Measurements from ENCODE around the gene APEH. TPM values are rescaled to one million over a fixed set of nuclear protein-coding genes. Genes with fewer than 3 reads are reported as not detected.

The APEH gene
- total and polyA plus RNA-seq, 2 of the 13 experiments (the other 11 are each of a cell fraction or from before 2014, with no cell fraction given): 116 to 130 TPM

DNA sequence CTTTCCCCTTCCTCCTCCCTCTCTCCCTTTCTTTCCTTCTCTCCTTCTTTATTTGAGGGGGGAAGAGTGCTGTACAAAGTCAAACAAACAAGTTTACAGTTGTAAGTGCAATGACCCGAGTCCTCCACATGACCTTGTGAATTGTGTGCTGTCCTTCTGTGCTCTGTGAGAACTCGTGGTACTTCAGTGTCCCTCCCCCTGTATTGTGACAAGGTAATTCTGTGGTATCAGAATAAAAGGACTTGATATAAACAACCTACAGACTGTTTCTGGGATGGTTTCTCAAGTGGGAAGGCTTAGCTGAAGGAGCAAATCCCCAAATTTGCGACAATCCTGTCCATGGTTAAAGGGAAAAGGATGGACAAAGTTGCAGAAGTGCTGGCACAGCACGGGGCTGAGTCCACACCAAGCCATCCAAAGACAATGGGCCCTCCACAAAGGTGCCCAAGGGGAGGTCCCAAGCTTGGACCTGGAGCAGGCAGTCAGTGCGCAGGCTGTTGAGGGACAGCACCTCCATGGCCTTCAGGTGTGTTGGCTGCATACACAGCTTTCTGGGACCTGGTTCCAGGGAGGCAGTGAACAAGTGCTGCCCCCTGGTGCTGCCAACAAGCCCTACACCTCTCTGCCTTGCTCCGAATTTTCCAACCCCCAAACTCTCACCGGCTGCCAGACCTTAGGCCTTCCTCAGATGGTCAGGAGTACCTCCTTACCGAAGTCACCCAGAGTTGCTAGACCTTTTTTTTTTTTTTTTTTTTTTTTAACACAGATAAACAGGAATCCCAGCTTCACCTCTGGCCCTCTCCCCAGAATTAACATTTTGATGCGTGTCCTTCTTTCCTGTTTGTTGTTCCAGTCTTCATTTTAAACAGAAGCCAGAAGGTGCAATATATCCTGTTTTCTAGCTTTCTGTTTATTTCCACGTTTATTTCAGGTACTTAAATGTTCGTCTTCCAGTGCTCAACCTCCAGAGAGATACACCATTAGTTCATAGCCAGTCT, 2.6 kb upstream of the APEH start (continued):
- no peak for TF ChIP-seq ZNF142 (CRISPR knock-in tag; IDR thresholded peaks at IDR 0.05)
- peak; percentile 42; the same call in 1 of the 2 replicates for TF ChIP-seq ISL2 (CRISPR knock-in tag; IDR thresholded peaks at IDR 0.05)
- peak; percentile 31 to 46; a peak in 2 of 4 replicates for TF ChIP-seq NR2F1 (CRISPR knock-in tag; IDR thresholded peaks at IDR 0.05)
- no peak for TF ChIP-seq FOXP1 (IDR thresholded peaks at IDR 0.05)
- peak; percentile 90 for TF ChIP-seq FOXP1 (CRISPR knock-in tag; IDR thresholded peaks at IDR 0.05)
- TF ChIP-seq ZNF556 (CRISPR knock-in tag; IDR thresholded peaks at IDR 0.05; ENCODE audit: borderline replicate concordance): no peak
- 0 out of 2 replicates have a peak, but pooled peaks have one; percentile 41 for TF ChIP-seq ZMYM3 (CRISPR knock-in tag; IDR thresholded peaks at IDR 0.05)
- TF ChIP-seq ZNF773 (CRISPR knock-in tag; IDR thresholded peaks at IDR 0.05; ENCODE audit: borderline replicate concordance): no peak
- no peak for TF ChIP-seq SETDB1 (CRISPR knock-in tag; IDR thresholded peaks at IDR 0.05; ENCODE audit: borderline replicate concordance)
- peak; percentile 50; the same call in 1 of the 2 replicates for TF ChIP-seq RARG (CRISPR knock-in tag; IDR thresholded peaks at IDR 0.05; ENCODE audit: low read depth)
- TF ChIP-seq, protein P1, sequence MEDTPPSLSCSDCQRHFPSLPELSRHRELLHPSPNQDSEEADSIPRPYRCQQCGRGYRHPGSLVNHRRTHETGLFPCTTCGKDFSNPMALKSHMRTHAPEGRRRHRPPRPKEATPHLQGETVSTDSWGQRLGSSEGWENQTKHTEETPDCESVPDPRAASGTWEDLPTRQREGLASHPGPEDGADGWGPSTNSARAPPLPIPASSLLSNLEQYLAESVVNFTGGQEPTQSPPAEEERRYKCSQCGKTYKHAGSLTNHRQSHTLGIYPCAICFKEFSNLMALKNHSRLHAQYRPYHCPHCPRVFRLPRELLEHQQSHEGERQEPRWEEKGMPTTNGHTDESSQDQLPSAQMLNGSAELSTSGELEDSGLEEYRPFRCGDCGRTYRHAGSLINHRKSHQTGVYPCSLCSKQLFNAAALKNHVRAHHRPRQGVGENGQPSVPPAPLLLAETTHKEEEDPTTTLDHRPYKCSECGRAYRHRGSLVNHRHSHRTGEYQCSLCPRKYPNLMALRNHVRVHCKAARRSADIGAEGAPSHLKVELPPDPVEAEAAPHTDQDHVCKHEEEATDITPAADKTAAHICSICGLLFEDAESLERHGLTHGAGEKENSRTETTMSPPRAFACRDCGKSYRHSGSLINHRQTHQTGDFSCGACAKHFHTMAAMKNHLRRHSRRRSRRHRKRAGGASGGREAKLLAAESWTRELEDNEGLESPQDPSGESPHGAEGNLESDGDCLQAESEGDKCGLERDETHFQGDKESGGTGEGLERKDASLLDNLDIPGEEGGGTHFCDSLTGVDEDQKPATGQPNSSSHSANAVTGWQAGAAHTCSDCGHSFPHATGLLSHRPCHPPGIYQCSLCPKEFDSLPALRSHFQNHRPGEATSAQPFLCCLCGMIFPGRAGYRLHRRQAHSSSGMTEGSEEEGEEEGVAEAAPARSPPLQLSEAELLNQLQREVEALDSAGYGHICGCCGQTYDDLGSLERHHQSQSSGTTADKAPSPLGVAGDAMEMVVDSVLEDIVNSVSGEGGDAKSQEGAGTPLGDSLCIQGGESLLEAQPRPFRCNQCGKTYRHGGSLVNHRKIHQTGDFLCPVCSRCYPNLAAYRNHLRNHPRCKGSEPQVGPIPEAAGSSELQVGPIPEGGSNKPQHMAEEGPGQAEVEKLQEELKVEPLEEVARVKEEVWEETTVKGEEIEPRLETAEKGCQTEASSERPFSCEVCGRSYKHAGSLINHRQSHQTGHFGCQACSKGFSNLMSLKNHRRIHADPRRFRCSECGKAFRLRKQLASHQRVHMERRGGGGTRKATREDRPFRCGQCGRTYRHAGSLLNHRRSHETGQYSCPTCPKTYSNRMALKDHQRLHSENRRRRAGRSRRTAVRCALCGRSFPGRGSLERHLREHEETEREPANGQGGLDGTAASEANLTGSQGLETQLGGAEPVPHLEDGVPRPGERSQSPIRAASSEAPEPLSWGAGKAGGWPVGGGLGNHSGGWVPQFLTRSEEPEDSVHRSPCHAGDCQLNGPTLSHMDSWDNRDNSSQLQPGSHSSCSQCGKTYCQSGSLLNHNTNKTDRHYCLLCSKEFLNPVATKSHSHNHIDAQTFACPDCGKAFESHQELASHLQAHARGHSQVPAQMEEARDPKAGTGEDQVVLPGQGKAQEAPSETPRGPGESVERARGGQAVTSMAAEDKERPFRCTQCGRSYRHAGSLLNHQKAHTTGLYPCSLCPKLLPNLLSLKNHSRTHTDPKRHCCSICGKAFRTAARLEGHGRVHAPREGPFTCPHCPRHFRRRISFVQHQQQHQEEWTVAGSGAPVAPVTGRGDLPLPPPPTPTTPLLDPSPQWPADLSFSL (CRISPR knock-in tag; IDR thresholded peaks at IDR 0.05): peak; percentile 66; the same call in 1 of the 2 replicates
- no peak for TF ChIP-seq GLMP (CRISPR knock-in tag; IDR thresholded peaks at IDR 0.05; ENCODE audit: borderline replicate concordance)
- no peak for TF ChIP-seq ZNF253 (CRISPR knock-in tag; IDR thresholded peaks at IDR 0.05; ENCODE audit: borderline replicate concordance)
